A673 (cell line): ENCODE results near the gene PARD3. TPM values are rescaled to one million over a fixed set of nuclear protein-coding genes. Genes with fewer than 3 reads are reported as not detected.
"Not testable (repeated sequence)": the region's sequence is repeated elsewhere in the genome, so short reads cannot be mapped to it uniquely, and the experiment has no call there.

Source experiments
- BruUV-seq: library from RNA; stranded (reverse); fragments of 400-500 nt; replicated peaks from 2 replicates; lab custom pipeline; 2021; lab: Mats Ljungman, UMichigan
- CTCF ChIA-PET: fragments of 300-600 bp; sonication (Branson Sonifier 250); formaldehyde crosslinking; loops from one replicate; lab custom pipeline; 2022; ENCODE audit warnings: antibody characterized with exemption; lab: Charles Lee
- POLR2A ChIA-PET: fragments of 300-600 bp; sonication (Branson Sonifier 250); formaldehyde crosslinking; loops from one replicate; lab custom pipeline; 2022; ENCODE audit warnings: antibody characterized with exemption; ENCODE audit not compliant: low non-redundant PET; lab: Charles Lee
- DNase-seq: peaks from one replicate; pipeline ENCODE4 v3.0.0-alpha.2; 2015; ENCODE audit warnings: low spot score
- H3K27ac ChIP-seq: fragments of 200-600 bp; sonication (generic); 2 replicates; pipeline ENCODE4 v1.5.1; 2016; ENCODE audit warnings: mixed run types, low read depth, mild to moderate bottlenecking, mixed read lengths, antibody characterized with exemption, low read length; ENCODE audit not compliant: poor library complexity, severe bottlenecking
- H3K27me3 ChIP-seq: fragments of 200-600 bp; sonication (generic); replicated peaks from 2 replicates; pipeline ENCODE4 v1.6.1; 2017; ENCODE audit warnings: mixed run types, low read depth, mild to moderate bottlenecking, mixed read lengths, antibody characterized with exemption, low read length; ENCODE audit not compliant: insufficient read depth, poor library complexity
- H3K36me3 ChIP-seq: fragments of 200-600 bp; sonication (generic); 2 replicates; pipeline ENCODE4 v1.6.1; 2016; ENCODE audit warnings: mixed run types, mild to moderate bottlenecking, mixed read lengths, antibody characterized with exemption, low read length; ENCODE audit not compliant: insufficient read depth, poor library complexity, severe bottlenecking
- H3K4me1 ChIP-seq: fragments of 200-600 bp; sonication (generic); 2 replicates; pipeline ENCODE4 v1.6.1; 2017; ENCODE audit warnings: mixed run types, mild to moderate bottlenecking, mixed read lengths, antibody characterized with exemption, low read length; ENCODE audit not compliant: insufficient read depth, poor library complexity, severe bottlenecking
- H3K4me3 ChIP-seq: fragments of 200-600 bp; sonication (generic); 2 replicates; pipeline ENCODE4 v1.5.1; 2016; ENCODE audit warnings: low read depth, mixed run types, mild to moderate bottlenecking, mixed read lengths, low read length; ENCODE audit not compliant: poor library complexity, severe bottlenecking
- H3K9me3 ChIP-seq: fragments of 200-600 bp; sonication (generic); 2 replicates; pipeline ENCODE4 v1.6.1; 2016; ENCODE audit warnings: mixed run types, low read depth, mild to moderate bottlenecking, mixed read lengths, antibody characterized with exemption, low read length; ENCODE audit not compliant: poor library complexity, severe bottlenecking
- CTCF ChIP-seq: fragments of 300-800, 200-600 bp; sonication (generic); conservative IDR thresholded peaks from 2 replicates; pipeline ENCODE4 v1.5.1; 2017; ENCODE audit warnings: low read depth, mild to moderate bottlenecking, antibody characterized with exemption, low read length, moderate library complexity, mixed read lengths
- EZH2 ChIP-seq: fragments of 200-600 bp; sonication (generic); IDR thresholded peaks from 2 replicates; pipeline ENCODE4 v1.6.1; 2017; ENCODE audit warnings: borderline replicate concordance, low read depth, mild to moderate bottlenecking, mixed read lengths, antibody characterized with exemption, low read length; ENCODE audit not compliant: poor library complexity, severe bottlenecking
- intact Hi-C: fragments of 100-400 bp; cut with micrococcal nuclease; formaldehyde crosslinking; loops from one replicate; pipeline ENCODE4 v1.10.0; 2022; ENCODE audit not compliant: unreplicated experiment
- total RNA-seq: library from RNA; stranded (reverse); gene quantifications from 2 replicates; pipeline ENCODE4 v1.2.3, GENCODE V29; 2021

The PARD3 gene
- total RNA-seq, 1 experiment from 2014 or later: 28.0 TPM

- intact Hi-C loops: no loop called here
- no peaks in the 10 kb centered on the region for H3K36me3 ChIP-seq
- H3K27ac ChIP-seq: no peak overlapping the region
- ChIA-PET CTCF (no interaction called here), POLR2A (no interaction called here)
- H3K4me3 ChIP-seq: no peak overlapping the region
- TF ChIP-seq CTCF (no peak), EZH2 (no peak)
- no TSS peak for BruUV-seq
- peaks cover 2% of the 10 kb centered on the region for H3K4me1 ChIP-seq
- no peaks in the 10 kb centered on the region for H3K27me3 ChIP-seq
- no peak for DNase-seq
- no peaks in the 10 kb centered on the region for H3K9me3 ChIP-seq
Measured at GRCh38 chr10:34356463-34356862, 458.6 kb downstream of the PARD3 start.

GRCh38 chr10:34353530-34353929 lies 461.6 kb downstream of the PARD3 start:
- H3K4me1 ChIP-seq: peaks cover 12% of the 10 kb centered on the region
- H3K36me3 ChIP-seq, intact Hi-C loops, POLR2A ChIA-PET, H3K27ac ChIP-seq, DNase-seq, CTCF ChIA-PET, H3K4me3 ChIP-seq, H3K27me3 ChIP-seq, H3K9me3 ChIP-seq, BruUV-seq: not testable (repeated sequence)

GRCh38 chr10:34352599-34353204 lies 462.4 kb downstream of the PARD3 start:
- POLR2A ChIA-PET, intact Hi-C loops, H3K27ac ChIP-seq, H3K4me3 ChIP-seq, H3K36me3 ChIP-seq, CTCF ChIA-PET, BruUV-seq, H3K9me3 ChIP-seq, DNase-seq, H3K27me3 ChIP-seq: not testable (repeated sequence)
- peaks cover 14% of the 10 kb centered on the region for H3K4me1 ChIP-seq

DNA sequence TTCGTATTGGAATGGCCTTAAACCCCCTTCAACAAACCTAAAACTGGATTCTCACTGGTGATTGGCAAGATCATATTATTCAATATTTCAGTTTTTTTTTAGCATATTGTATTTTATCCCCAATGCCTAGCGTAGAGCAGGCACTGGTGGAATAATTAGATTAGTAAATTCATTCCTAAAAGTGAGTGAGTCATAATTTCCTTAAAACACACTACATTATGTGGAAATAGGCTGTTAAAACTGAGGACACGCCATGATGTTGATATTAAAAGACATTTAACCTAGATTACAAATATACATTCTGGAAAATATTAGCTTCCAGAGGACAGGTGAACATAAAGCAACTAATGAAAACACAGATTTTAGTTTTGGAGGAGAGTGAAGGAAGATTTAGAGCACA lies 463.9 kb downstream of the PARD3 start:
- intact Hi-C loops: no loop called here
- peaks cover 14% of the 10 kb centered on the region for H3K4me1 ChIP-seq
- DNase-seq: peak; percentile 45
- no peaks in the 10 kb centered on the region for H3K36me3 ChIP-seq
- ChIA-PET CTCF (no interaction called here), POLR2A (no interaction called here)
- H3K9me3 ChIP-seq: peaks cover 6% of the 10 kb centered on the region
- H3K27ac ChIP-seq: peak overlapping the region; percentile 1
- H3K27me3 ChIP-seq: no peaks in the 10 kb centered on the region
- TF ChIP-seq CTCF (no peak), EZH2 (no peak)
- no peak overlapping the region for H3K4me3 ChIP-seq
- no TSS peak for BruUV-seq
